Activated T-cell treated with anti-CD3 and anti-CD28 coated beads for 24 hours (primary cell): ENCODE results near the gene ANKIB1.
"Not testable (repeated sequence)": the region's sequence is repeated elsewhere in the genome, so short reads cannot be mapped to it uniquely, and the experiment has no call there.

ENCODE experiments used
- DNase-seq: peaks from one replicate; pipeline ENCODE4 v3.0.0-alpha.2; 2020; ENCODE audit warnings: low read depth

Gene ANKIB1

DNA sequence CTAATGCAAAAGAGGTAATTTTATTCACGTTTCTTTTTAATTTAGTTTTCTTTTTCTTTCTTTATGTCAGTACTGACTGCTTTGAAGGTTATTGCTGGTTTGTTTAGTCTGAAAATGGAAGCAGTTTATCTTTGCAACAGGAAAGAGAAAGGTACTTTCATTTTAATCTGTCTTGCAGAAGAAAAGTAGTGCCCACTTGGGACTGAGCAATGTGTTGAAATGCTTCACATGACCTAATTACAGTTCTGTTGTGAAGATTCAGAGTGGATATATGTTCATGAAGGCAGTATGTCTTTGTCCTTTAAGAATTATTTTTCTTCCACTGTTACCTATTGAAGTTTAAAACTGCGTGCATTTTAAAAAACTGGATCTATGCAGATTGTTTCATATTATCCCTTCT lies 80.1 kb downstream of the ANKIB1 start:
- DNase-seq: no peak

GRCh38 chr7:92330835-92331438 lies 85.2 kb downstream of the ANKIB1 start:
- no peak for DNase-seq

- DNase-seq: no peak
These were observed 85.7 kb downstream of the ANKIB1 start for GRCh38 chr7:92331508-92331907.

DNA sequence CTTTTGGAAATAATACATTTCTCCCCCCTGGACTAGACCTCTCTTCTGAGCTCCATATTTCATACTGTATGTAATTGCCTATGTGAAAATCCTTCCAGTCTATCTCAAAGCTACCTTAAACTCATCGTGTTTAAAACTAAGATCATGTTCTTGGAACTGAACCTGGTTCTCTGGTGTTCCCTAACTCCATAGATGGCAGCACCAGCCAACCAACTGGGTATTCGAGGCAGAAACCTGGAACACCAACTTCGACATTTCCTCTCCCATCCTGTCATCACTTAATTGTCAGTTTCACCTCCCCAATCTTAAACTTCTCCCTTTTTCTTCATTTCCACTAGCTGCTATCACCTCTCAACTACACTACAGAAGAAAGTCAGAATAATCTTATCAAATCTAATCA lies 87.0 kb downstream of the ANKIB1 start:
- no peak for DNase-seq

DNA sequence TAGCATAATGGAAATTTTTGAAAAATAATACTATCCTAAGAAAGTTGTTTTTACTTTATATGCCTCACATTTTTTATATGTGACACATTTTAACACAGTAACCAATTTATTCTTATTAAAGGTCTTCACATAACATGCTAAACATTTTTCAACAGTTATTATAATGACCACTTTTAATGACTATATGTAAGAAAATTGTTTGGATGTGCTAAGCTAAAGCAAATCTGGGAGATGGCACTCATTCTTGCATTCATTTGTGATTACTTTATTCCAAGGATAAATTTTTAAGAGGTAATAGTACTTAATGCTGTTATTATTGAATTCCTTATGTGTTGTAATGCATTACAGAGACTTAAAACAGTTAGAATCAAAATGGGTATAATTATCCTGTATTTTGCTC lies 88.1 kb downstream of the ANKIB1 start:
- no peak for DNase-seq

- no peak for DNase-seq
These were observed 89.8 kb downstream of the ANKIB1 start for GRCh38 chr7:92335574-92335973.

DNA sequence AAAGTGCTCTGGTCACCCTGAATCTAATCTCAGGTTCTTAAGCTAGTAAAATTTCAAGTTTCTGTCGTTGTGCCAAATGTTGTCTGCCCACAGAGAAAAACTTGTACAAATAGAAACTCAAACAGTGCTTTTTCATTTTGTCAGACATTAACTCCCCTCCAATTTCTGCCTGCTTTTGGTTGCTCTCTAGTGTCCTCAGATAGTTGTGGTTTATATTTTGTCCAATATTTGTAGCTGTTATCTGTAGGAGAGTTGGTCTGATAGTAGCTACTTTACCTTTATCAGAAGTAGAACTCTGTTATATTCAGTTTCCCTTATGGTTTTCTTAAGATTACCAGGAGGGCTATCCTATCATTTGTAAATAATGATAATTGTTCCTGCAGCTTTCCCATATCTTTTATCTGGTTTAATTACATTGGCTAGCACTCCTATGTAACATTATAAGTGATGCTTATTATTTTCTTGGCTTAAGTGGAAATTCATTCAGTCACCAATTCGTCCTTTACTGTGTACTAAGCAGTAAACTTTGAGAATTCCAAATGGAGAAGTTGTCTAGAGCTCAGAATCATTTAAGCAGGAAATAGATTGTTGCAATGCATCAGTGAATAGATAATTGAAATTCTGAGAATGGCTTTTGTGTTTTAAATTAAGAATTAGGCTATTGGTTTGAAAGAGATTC lies 91.0 kb downstream of the ANKIB1 start:
- no peak for DNase-seq

GRCh38 chr7:92340016-92340415 lies 94.2 kb downstream of the ANKIB1 start:
- DNase-seq: no peak

DNA sequence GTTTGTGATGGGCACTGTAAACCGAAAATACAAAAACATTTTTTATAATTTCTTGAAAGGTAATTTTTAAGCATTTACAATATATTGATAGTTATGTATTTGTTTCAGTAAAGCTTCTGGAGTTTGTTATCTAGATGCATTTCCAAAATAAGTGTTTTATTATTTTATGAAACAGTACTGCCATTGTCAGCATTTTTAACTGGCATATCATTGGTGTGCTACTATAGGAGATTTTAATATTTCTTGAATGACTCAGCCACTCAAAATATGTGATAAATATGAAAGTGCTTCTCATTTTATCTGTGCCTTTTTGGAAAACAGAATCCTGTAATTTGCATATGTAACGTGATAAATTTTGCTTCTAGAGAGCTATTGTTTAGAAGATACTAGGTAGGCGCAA lies 97.9 kb downstream of the ANKIB1 start:
- no peak for DNase-seq

DNA sequence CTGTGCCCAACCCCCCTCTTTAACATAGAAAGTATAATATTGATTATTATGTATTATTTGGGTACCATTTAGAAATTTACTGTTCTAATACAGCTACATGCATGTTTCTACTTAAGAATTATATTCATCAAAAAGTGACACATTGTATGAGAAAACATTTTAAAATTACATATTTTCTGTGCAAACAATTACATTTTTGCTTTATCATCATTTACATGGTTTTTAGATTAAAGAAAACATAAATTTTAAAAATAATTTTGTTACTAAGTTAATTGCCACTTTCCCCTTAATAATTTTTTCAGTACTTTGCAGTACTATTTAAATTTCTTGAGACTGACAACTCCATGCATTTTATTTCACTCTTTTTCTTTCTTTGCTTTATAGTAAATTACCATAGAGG lies 106.2 kb downstream of the ANKIB1 start:
- DNase-seq: no peak

DNA sequence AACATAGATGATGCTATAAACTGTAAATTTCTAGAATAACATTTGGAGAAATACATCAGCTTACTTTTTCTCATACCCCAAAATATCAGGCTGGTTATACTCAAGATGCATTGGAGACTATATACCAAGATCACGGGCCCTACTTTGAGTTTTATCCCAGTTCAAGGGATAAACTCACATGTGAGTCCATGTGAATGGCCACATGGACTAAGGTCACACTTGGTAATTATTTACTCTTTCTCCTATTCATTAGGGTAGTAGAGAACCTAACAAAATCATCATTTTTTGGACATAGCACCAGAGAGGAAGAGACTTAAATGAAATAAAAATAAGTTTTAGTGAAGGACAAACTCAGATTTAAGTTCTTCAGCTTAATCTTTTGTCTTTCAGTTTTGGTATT lies 108.4 kb downstream of the ANKIB1 start:
- DNase-seq: no peak

DNA sequence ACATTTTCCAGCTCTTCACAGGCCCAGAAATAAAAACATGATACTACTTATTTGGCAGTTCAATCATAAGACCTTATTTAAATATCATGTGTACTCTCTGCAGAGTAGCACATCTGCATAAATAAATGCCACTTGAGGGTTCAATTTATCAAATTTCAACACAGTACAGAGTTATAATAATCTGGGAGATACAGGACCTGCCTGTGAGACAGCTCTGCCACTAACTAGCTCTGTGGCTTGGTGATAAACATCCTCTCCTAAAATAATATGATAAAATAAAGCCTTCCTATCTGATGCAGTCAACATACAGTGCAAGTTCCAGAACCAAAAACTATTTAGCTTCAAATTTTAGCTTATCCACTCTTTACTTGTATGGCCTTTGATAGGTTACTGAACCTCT lies 110.6 kb downstream of the ANKIB1 start:
- DNase-seq: no peak

DNA sequence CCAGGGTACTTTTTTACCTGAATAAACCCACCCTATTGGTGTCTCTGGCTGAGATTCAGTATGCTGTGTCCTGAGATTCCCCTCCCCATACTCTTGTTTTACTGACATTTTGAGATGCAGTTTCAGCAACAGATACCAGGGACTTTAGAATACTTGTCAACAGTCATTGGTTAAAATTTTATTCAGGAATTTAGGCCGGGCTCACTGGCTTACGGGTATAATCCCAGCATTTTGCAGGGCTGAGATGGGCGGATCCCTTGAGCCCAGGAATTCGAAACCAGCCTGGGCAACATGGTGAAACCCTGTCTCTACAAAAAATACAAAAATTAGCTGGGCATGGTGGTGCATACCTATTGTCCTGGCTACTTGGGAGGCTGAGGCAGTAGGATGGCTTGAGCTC lies 111.5 kb downstream of the ANKIB1 start:
- no peak for DNase-seq

GRCh38 chr7:92359179-92359578 lies 113.4 kb downstream of the ANKIB1 start:
- not testable (repeated sequence) for DNase-seq

- DNase-seq: no peak
These were observed 114.0 kb downstream of the ANKIB1 start for GRCh38 chr7:92359801-92360200.

- no peak for DNase-seq
These were observed 114.6 kb downstream of the ANKIB1 start for GRCh38 chr7:92360387-92360786.

GRCh38 chr7:92362131-92362530 lies 116.4 kb downstream of the ANKIB1 start:
- DNase-seq: no peak

GRCh38 chr7:92366730-92367129 lies 121.0 kb downstream of the ANKIB1 start:
- no peak for DNase-seq

DNA sequence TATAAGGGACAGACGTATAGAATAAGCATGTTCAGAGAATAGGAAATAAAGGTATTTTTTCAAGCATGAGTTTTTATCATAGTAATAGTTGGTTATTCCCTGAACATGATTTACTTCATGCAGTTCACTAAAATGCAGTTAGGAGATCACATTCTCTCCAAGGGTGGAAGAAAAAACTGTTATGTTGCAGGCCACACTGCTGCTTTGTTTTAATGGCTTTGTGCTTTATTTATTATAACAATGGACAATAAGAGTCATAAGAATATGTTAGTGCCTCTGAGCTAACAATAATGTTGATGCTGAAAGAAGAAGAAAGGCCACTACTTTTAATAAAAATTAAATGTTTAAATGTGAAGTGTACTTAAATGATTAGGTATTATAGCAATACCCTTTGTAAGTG lies 123.0 kb downstream of the ANKIB1 start:
- no peak for DNase-seq

GRCh38 chr7:92375013-92375412 lies 129.2 kb downstream of the ANKIB1 start:
- DNase-seq: no peak

GRCh38 chr7:92391071-92391470 lies 145.3 kb downstream of the ANKIB1 start:
- no peak for DNase-seq

DNA sequence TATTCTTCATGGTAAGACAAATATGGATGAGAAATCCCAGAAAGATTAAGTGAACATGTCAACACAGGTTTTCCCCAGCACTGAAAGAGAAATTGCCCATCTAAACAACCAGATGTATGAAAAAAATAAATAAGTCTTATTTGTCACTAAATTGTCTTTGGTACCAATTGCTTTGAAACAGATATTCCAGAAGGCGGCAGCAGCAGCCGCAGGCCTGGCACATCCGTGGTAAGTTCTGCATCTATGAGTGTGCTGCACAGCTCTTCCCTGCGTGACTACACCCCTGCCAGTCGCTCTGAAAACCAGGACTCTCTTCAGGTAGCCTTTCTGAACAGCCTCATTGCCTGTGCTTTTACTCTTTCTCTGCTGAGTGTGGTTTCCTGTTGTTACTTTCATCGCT lies 151.8 kb downstream of the ANKIB1 start:
- no peak for DNase-seq

DNA sequence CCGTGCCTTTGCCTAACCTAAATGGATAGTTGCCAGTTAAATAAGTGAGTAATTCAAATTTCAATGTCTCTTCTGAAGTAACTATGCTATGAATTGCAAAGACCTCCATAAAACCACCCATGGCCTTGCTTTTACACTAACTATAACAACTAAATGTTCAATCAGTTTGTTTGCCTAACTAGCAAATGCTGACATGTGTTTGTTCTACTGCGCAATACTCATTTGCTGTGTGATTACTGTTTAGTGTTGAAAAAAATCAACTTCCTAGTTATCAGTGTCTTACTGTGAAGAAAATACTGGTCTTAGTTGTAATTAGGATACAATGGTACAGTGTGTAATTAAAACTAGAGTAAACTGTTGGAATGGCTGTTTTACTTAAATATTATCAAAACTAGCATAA lies 154.2 kb downstream of the ANKIB1 start:
- no peak for DNase-seq
